SK-N-SH treated with all-trans-retinoic acid at 6 μM for 48 hours (cell line): Measurements from ENCODE around the gene DRC7.

Experiments used
- ATAC-seq: fragments of 200-7000 bp; cut with Tn5 transposase; 3 replicates; pipeline ENCODE4 v1.9.1; 2020; ENCODE audit warnings: mild to moderate bottlenecking, moderate library complexity
- ARNTL ChIP-seq: fragments of 450-650 bp; formaldehyde crosslinking; IDR thresholded peaks from 2 replicates; pipeline ENCODE4 v1.5.0; 2020; ENCODE audit warnings: low read depth, mild to moderate bottlenecking, moderate library complexity, borderline replicate concordance
- BACH2 ChIP-seq: fragments of 250-450 bp; sonication (Bioruptor Pico); IDR thresholded peaks from 2 replicates; pipeline ENCODE4 v1.9.0; 2021; ENCODE audit warnings: mild to moderate bottlenecking, borderline replicate concordance
- ESRRG ChIP-seq: fragments of 250-450 bp; sonication (Bioruptor Pico); IDR thresholded peaks from 2 replicates; pipeline ENCODE4 v1.6.1; 2021; ENCODE audit warnings: mild to moderate bottlenecking
- GLIS3 ChIP-seq: fragments of 250-450 bp; sonication (Bioruptor Pico); IDR thresholded peaks from 2 replicates; pipeline ENCODE4 v1.5.0; 2020; ENCODE audit warnings: mild to moderate bottlenecking, moderate library complexity
- ISL1 ChIP-seq: fragments of 250-450 bp; sonication (Bioruptor Pico); IDR thresholded peaks from 2 replicates; pipeline ENCODE4 v2.1.2; 2022; ENCODE audit warnings: mild to moderate bottlenecking, moderate library complexity
- OSR1 ChIP-seq: fragments of 250-450 bp; sonication (Bioruptor Pico); IDR thresholded peaks from 2 replicates; pipeline ENCODE4 v1.8.0; 2022; ENCODE audit warnings: moderate library complexity, mild to moderate bottlenecking, inconsistent platforms
- PPARA ChIP-seq: fragments of 250-450 bp; sonication (Bioruptor Pico); IDR thresholded peaks from 2 replicates; pipeline ENCODE4 v1.5.0; 2020; ENCODE audit warnings: mild to moderate bottlenecking, borderline replicate concordance
- RARB ChIP-seq: fragments of 250-450 bp; sonication (Bioruptor Pico); IDR thresholded peaks from 2 replicates; pipeline ENCODE4 v1.8.0; 2021; ENCODE audit warnings: mild to moderate bottlenecking, moderate library complexity
- SNAI2 ChIP-seq: fragments of 250-450 bp; sonication (Bioruptor Pico); IDR thresholded peaks from 2 replicates; pipeline ENCODE4 v1.5.0; 2020; ENCODE audit warnings: mild to moderate bottlenecking, moderate library complexity
- TOX ChIP-seq: fragments of 250-450 bp; sonication (Bioruptor Pico); IDR thresholded peaks from 2 replicates; pipeline ENCODE4 v1.8.0; 2021; ENCODE audit warnings: mild to moderate bottlenecking, moderate library complexity, borderline replicate concordance
- ZC3H10 ChIP-seq: fragments of 250-450 bp; sonication (Bioruptor Pico); IDR thresholded peaks from 2 replicates; pipeline ENCODE4 v1.5.1; 2021; ENCODE audit warnings: mild to moderate bottlenecking, moderate library complexity
- ZFP3 ChIP-seq: fragments of 250-450 bp; sonication (Bioruptor Pico); IDR thresholded peaks from 2 replicates; pipeline ENCODE4 v1.5.0; 2020; ENCODE audit warnings: mild to moderate bottlenecking, moderate library complexity
- ZFP30 ChIP-seq: fragments of 450-650 bp; formaldehyde crosslinking; IDR thresholded peaks from 2 replicates; pipeline ENCODE4 v1.5.0; 2022; ENCODE audit warnings: mild to moderate bottlenecking, moderate library complexity
- ZNF565 ChIP-seq: fragments of 450-650 bp; formaldehyde crosslinking; conservative IDR thresholded peaks from 2 replicates; pipeline ENCODE4 v1.5.0; 2020; ENCODE audit warnings: low read depth, mild to moderate bottlenecking, moderate library complexity
- ZNF70 ChIP-seq: fragments of 450-650 bp; formaldehyde crosslinking; IDR thresholded peaks from 2 replicates; pipeline ENCODE4 v1.5.0; 2020; ENCODE audit warnings: mild to moderate bottlenecking, moderate library complexity
- ZNF8 ChIP-seq: fragments of 450-650 bp; formaldehyde crosslinking; IDR thresholded peaks from 2 replicates; pipeline ENCODE4 v1.5.0; 2020; ENCODE audit warnings: mild to moderate bottlenecking, moderate library complexity
- TF ChIP-seq, protein P1 (sequence below): fragments of 250-450 bp; sonication (Bioruptor Pico); IDR thresholded peaks from 2 replicates; pipeline ENCODE4 v1.5.1; 2020; ENCODE audit warnings: low read depth, mild to moderate bottlenecking, moderate library complexity
- TF ChIP-seq, protein P2 (sequence below): fragments of 250-450 bp; sonication (Bioruptor Pico); IDR thresholded peaks from 2 replicates; pipeline ENCODE4 v1.8.0; 2021; ENCODE audit warnings: low read depth, mild to moderate bottlenecking, moderate library complexity, borderline replicate concordance
- TF ChIP-seq, protein P3 (sequence below): fragments of 250-450 bp; sonication (Bioruptor Pico); IDR thresholded peaks from 2 replicates; pipeline ENCODE4 v1.5.0; 2020; ENCODE audit warnings: mild to moderate bottlenecking, moderate library complexity
- TF ChIP-seq, protein P4 (sequence below): fragments of 250-450 bp; sonication (Bioruptor Pico); IDR thresholded peaks from 2 replicates; pipeline ENCODE4 v1.5.1; 2021; ENCODE audit warnings: mild to moderate bottlenecking, moderate library complexity
- TF ChIP-seq, protein P5 (sequence below): fragments of 250-450 bp; sonication (Bioruptor Pico); IDR thresholded peaks from 2 replicates; pipeline ENCODE4 v1.8.0; 2020; ENCODE audit warnings: mild to moderate bottlenecking, moderate library complexity, borderline replicate concordance

Gene DRC7

DNA sequence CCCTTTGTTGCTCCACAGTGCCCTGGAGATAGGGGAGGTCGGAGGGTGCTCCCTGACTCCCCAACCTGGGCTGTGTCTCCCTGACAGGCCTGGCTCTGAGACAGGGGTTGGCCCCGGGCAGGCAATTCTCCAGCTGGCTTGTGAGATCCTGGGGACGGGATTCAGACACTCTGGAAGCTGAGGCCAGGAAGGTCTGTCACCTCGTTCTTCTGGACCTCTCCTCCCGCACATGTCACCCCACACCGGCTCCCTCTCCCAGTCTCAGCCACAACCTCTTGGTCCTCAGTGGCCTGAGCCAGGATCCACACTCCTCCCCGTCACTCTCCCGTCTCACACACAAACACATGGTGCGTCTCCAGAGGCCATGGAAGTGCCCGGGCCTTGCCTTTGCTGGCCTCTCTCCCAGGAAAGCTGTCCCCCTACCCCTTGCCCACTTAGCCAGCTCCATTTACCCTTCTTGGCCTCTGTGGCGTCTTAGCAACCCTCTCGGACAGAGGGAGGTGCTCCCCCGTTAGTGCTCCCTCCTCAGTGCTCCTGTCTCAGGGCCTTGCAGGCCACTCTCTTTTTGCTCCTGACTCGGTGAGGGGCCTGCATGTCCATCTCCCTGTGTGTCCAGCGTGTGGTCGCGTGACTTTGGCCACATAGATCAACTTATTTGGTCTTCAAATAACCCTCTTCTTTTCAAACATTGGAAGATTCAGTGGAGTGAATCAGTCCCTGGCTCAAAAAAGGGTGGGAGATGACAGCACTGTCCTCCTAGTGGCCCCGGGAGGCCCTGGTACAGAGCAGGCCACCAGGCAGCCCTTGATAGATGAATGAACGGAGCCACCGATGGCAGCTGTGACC lies 25.8 kb upstream of the DRC7 start:
- TF ChIP-seq ZNF70 (no peak), TOX (CRISPR knock-in tag) (no peak), ARNTL (CRISPR knock-in tag) (no peak), GLIS3 (no peak), SNAI2 (CRISPR knock-in tag) (no peak), ZNF8 (CRISPR knock-in tag) (no peak), ESRRG (CRISPR knock-in tag) (no peak), ISL1 (no peak), ZC3H10 (CRISPR knock-in tag) (no peak), OSR1 (CRISPR knock-in tag) (no peak), BACH2 (CRISPR knock-in tag) (no peak), PPARA (CRISPR knock-in tag) (no peak), ZFP3 (CRISPR knock-in tag) (no peak)
- TF ChIP-seq, protein P1, sequence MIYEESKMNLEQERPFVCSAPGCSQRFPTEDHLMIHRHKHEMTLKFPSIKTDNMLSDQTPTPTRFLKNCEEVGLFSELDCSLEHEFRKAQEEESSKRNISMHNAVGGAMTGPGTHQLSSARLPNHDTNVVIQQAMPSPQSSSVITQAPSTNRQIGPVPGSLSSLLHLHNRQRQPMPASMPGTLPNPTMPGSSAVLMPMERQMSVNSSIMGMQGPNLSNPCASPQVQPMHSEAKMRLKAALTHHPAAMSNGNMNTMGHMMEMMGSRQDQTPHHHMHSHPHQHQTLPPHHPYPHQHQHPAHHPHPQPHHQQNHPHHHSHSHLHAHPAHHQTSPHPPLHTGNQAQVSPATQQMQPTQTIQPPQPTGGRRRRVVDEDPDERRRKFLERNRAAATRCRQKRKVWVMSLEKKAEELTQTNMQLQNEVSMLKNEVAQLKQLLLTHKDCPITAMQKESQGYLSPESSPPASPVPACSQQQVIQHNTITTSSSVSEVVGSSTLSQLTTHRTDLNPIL: no peak
- TF ChIP-seq, protein P2, sequence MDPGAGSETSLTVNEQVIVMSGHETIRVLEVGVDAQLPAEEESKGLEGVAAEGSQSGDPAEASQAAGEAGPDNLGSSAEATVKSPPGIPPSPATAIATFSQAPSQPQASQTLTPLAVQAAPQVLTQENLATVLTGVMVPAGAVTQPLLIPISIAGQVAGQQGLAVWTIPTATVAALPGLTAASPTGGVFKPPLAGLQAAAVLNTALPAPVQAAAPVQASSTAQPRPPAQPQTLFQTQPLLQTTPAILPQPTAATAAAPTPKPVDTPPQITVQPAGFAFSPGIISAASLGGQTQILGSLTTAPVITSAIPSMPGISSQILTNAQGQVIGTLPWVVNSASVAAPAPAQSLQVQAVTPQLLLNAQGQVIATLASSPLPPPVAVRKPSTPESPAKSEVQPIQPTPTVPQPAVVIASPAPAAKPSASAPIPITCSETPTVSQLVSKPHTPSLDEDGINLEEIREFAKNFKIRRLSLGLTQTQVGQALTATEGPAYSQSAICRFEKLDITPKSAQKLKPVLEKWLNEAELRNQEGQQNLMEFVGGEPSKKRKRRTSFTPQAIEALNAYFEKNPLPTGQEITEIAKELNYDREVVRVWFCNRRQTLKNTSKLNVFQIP (CRISPR knock-in tag): no peak
- TF ChIP-seq, protein P3, sequence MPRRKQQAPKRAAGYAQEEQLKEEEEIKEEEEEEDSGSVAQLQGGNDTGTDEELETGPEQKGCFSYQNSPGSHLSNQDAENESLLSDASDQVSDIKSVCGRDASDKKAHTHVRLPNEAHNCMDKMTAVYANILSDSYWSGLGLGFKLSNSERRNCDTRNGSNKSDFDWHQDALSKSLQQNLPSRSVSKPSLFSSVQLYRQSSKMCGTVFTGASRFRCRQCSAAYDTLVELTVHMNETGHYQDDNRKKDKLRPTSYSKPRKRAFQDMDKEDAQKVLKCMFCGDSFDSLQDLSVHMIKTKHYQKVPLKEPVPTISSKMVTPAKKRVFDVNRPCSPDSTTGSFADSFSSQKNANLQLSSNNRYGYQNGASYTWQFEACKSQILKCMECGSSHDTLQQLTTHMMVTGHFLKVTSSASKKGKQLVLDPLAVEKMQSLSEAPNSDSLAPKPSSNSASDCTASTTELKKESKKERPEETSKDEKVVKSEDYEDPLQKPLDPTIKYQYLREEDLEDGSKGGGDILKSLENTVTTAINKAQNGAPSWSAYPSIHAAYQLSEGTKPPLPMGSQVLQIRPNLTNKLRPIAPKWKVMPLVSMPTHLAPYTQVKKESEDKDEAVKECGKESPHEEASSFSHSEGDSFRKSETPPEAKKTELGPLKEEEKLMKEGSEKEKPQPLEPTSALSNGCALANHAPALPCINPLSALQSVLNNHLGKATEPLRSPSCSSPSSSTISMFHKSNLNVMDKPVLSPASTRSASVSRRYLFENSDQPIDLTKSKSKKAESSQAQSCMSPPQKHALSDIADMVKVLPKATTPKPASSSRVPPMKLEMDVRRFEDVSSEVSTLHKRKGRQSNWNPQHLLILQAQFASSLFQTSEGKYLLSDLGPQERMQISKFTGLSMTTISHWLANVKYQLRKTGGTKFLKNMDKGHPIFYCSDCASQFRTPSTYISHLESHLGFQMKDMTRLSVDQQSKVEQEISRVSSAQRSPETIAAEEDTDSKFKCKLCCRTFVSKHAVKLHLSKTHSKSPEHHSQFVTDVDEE (CRISPR knock-in tag): no peak
- TF ChIP-seq, protein P4, sequence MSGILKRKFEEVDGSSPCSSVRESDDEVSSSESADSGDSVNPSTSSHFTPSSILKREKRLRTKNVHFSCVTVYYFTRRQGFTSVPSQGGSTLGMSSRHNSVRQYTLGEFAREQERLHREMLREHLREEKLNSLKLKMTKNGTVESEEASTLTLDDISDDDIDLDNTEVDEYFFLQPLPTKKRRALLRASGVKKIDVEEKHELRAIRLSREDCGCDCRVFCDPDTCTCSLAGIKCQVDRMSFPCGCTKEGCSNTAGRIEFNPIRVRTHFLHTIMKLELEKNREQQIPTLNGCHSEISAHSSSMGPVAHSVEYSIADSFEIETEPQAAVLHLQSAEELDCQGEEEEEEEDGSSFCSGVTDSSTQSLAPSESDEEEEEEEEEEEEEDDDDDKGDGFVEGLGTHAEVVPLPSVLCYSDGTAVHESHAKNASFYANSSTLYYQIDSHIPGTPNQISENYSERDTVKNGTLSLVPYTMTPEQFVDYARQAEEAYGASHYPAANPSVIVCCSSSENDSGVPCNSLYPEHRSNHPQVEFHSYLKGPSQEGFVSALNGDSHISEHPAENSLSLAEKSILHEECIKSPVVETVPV (CRISPR knock-in tag): no peak
- TF ChIP-seq, protein P5, sequence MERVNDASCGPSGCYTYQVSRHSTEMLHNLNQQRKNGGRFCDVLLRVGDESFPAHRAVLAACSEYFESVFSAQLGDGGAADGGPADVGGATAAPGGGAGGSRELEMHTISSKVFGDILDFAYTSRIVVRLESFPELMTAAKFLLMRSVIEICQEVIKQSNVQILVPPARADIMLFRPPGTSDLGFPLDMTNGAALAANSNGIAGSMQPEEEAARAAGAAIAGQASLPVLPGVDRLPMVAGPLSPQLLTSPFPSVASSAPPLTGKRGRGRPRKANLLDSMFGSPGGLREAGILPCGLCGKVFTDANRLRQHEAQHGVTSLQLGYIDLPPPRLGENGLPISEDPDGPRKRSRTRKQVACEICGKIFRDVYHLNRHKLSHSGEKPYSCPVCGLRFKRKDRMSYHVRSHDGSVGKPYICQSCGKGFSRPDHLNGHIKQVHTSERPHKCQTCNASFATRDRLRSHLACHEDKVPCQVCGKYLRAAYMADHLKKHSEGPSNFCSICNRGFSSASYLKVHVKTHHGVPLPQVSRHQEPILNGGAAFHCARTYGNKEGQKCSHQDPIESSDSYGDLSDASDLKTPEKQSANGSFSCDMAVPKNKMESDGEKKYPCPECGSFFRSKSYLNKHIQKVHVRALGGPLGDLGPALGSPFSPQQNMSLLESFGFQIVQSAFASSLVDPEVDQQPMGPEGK: no peak
- ATAC-seq: no peak

DNA sequence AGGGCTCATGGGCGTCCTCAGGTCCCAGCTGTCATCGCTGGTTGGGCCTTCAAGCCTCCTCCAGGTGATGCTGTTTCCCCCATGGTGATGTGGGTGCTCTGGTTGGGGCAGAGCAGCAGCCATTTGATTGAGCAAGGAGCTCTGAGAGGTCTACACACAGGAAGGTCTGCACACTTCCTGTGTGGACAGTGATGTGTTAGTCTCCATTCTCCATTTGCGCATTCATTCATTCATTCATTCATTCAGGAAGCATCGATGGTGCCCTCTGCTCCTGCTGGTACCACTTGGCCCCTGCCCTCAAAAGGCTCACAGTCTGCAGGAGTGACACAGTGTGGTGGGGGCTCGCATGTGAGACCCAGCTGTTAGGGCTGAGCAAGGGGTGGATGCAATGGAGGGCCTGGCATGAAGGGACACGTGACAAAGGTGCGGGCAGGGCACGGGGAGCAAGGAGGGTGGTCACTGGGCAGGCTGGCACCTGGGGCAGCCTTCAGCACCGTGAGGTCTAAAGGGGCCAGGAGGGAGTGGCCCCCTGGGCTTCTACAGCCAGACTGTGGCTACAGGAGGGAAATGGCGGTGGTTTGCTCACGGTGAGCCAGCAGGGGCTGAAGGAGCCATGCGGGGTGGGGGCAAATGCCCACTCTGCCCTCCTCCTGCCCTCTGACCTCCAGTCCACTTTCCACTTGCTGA lies 25.0 kb upstream of the DRC7 start:
- TF ChIP-seq ISL1: no peak
- no peak for TF ChIP-seq TOX (CRISPR knock-in tag)
- TF ChIP-seq ZFP30 (CRISPR knock-in tag): no peak
- TF ChIP-seq ZNF70: no peak
- no peak for TF ChIP-seq ZNF565 (CRISPR knock-in tag)
- TF ChIP-seq OSR1 (CRISPR knock-in tag): no peak
- no peak for TF ChIP-seq RARB
- TF ChIP-seq, protein P1: no peak
- TF ChIP-seq, protein P4 (CRISPR knock-in tag): no peak
- TF ChIP-seq ARNTL (CRISPR knock-in tag): no peak

More for the DNA sequence above, 25.0 kb upstream of the DRC7 start:
- ATAC-seq: no peak
